Gastrocnemius medialis (tissue), 4 donors: ENCODE results near the gene TMEM269.

Experiments
- CTCF ChIP-seq, 5 experiments: fragments of 450-650 bp in 3 of 5; fragments of 200-600 bp in 2 of 5; sonication (generic) in 2 of 5; IDR thresholded peaks in 4 of 5; conservative IDR thresholded peaks in 1 of 5; 1 replicate in 4 of 5; 2 replicates in 1 of 5; pipeline ENCODE4 v1.5.1; 2016 to 2019; ENCODE audit warnings: antibody characterized with exemption in 5 of 5, mild to moderate bottlenecking in 3 of 5, moderate library complexity in 3 of 5
- POLR2A ChIP-seq, 2 donors: fragments of 450-650 bp; IDR thresholded peaks; one replicate each; pipeline ENCODE4 v1.6.1; 2017; ENCODE audit warnings: antibody characterized with exemption in 2 of 2, mild to moderate bottlenecking in 2 of 2, moderate library complexity in 2 of 2

DNA sequence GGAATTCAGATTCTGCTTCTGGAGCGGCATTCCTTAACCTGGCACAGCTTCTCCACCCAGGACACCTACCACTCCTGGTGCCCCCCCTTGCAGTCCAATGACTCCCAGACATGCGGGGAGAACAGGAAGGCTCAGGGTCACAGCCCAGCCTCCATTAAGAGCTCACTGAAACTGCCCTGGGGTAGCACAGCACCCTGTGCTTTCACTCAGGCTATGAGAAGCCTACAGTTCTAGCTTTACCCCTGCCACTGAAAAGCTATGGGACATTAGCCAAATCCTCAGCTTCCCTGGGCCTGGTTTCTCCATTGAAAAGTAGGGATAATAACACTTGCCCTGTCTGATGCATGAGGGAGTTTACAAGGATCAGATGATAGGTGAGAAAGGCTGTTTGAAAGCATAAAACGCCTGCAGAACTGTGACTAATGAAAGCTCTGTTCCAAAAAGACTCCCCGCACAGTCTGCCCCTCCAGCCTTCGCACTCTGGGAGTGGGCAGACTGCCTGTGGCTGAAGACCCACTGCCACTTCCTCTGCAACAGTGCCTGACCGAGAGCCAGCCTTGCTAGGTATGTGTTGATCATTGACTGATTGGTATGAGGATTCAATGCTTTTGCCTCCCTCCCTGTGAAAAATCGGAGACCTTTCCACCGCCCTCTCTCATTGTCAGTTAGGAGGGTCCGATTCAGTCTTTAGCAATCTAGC lies 42.0 kb upstream of the TMEM269 start:
- no peak for TF ChIP-seq POLR2A (IDR thresholded peaks at IDR 0.05)
- TF ChIP-seq CTCF (IDR thresholded peaks at IDR 0.05 in 4 of 5, conservative IDR thresholded peaks at IDR 0.05 in 1 of 5) = no peak
